Upper lobe of left lung (tissue), 6 donors: Measurements from ENCODE around the gene RASSF6. TPM values are rescaled to one million over a fixed set of nuclear protein-coding genes. Genes with fewer than 3 reads are reported as not detected.

ENCODE experiments used
- ATAC-seq, 2 donors: fragments of 200-7000 bp; cut with Tn5 transposase; one replicate each; pipeline ENCODE4 v1.9.1; 2022; ENCODE audit warnings: mild to moderate bottlenecking in 2 of 2, moderate library complexity in 2 of 2; ENCODE audit not compliant: low FRiP score in 2 of 2
- DNase-seq, 2 donors: peaks; one replicate each; pipeline ENCODE4 v3.0.0-alpha.2; 2019 to 2020
- H3K27ac ChIP-seq, 4 donors: fragments of 200-600 bp; sonication (generic); one replicate each; pipeline ENCODE4 v1.5.1; 2016 to 2019
- H3K27me3 ChIP-seq, 4 donors: fragments of 200-600 bp; sonication (generic); one replicate each; pipeline ENCODE4 v1.5.1; 2017 to 2019
- H3K36me3 ChIP-seq, 4 donors: fragments of 200-600 bp; sonication (generic); one replicate each; pipeline ENCODE4 v1.5.1; 2016 to 2019
- H3K4me1 ChIP-seq, 4 donors: fragments of 200-600 bp; sonication (generic); one replicate each; pipeline ENCODE4 v1.5.1; 2018 to 2019
- H3K4me3 ChIP-seq, 4 donors: fragments of 200-600 bp; sonication (generic); one replicate each; pipeline ENCODE4 v1.5.1; 2017 to 2019; ENCODE audit warnings: mild to moderate bottlenecking in 2 of 4, moderate library complexity in 1 of 4
- H3K9me3 ChIP-seq, 4 donors: fragments of 200-600 bp; sonication (generic); one replicate each; pipeline ENCODE4 v1.5.1; 2018 to 2019
- EP300 ChIP-seq, 4 donors: sonication (generic); formaldehyde crosslinking; IDR thresholded peaks; one replicate each; pipeline ENCODE4 v1.5.1; 2017; ENCODE audit warnings: antibody characterized with exemption in 4 of 4, control low read depth in 2 of 4
- POLR2A ChIP-seq, 4 donors: fragments of 450-650 bp; IDR thresholded peaks; one replicate each; pipeline ENCODE4 v1.5.1; 2016 to 2017; ENCODE audit warnings: antibody characterized with exemption in 4 of 4, mild to moderate bottlenecking in 2 of 4
- POLR2AphosphoS5 ChIP-seq, 2 donors: sonication (generic); formaldehyde crosslinking; IDR thresholded peaks; one replicate each; pipeline ENCODE4 v1.5.1; 2017; ENCODE audit warnings: antibody characterized with exemption in 2 of 2
- WGBS, 2 donors: methylation state at CpG; one replicate each; pipeline ENCODE4 v1.1.5; 2017 to 2018; 5-methylcytosine and 5-hydroxymethylcytosine counted together
- small RNA-seq, 4 donors: library from RNA; depleted of rRNA; stranded (forward); fragments of <200 nt; gene quantifications; one replicate each; pipeline ENCODE3, GENCODE V24; 2016
- total RNA-seq, 6 donors: library from RNA; depleted of rRNA in 4 of 6; stranded (reverse); fragments of >200 nt in 4 of 6; gene quantifications; one replicate each; pipeline versions ENCODE4 v1.1.0 to v1.2.1, GENCODE V29; 2016 to 2021
- TF ChIP-seq, protein P1 (sequence below), 6 experiments: fragments of 450-650 bp in 4 of 6; fragments of 200-600 bp in 2 of 6; sonication (generic) in 2 of 6; IDR thresholded peaks; one replicate each; pipeline ENCODE4 v1.5.1; 2016 to 2019; ENCODE audit warnings: antibody characterized with exemption in 6 of 6
- donor health status: DM: no; HTN: no; CAD: no; lungs with moderate emphysema.
- donor health status: DM: no; HTN: yes; CAD: no; lungs with severe emphysema.

The RASSF6 gene
- total RNA-seq, 6 donors from 2014 or later, result 1.1 to 8.3 (median 1.7) TPM

GRCh38 chr4:73527196-73527595 lies 93.0 kb downstream of the RASSF6 start:
- Histone ChIP-seq H3K4me3 (no peak overlapping the region), H3K36me3 (no peaks in the 10 kb centered on the region), H3K4me1 (no peaks in the 10 kb centered on the region), H3K9me3 (no peaks in the 10 kb centered on the region), H3K27me3 (no peaks in the 10 kb centered on the region), H3K27ac (no peak overlapping the region)
- TF ChIP-seq POLR2A (IDR thresholded peaks at IDR 0.05) (no peak), POLR2AphosphoS5 (IDR thresholded peaks at IDR 0.05) (no peak), EP300 (IDR thresholded peaks at IDR 0.05) (no peak)
- TF ChIP-seq, protein P1, sequence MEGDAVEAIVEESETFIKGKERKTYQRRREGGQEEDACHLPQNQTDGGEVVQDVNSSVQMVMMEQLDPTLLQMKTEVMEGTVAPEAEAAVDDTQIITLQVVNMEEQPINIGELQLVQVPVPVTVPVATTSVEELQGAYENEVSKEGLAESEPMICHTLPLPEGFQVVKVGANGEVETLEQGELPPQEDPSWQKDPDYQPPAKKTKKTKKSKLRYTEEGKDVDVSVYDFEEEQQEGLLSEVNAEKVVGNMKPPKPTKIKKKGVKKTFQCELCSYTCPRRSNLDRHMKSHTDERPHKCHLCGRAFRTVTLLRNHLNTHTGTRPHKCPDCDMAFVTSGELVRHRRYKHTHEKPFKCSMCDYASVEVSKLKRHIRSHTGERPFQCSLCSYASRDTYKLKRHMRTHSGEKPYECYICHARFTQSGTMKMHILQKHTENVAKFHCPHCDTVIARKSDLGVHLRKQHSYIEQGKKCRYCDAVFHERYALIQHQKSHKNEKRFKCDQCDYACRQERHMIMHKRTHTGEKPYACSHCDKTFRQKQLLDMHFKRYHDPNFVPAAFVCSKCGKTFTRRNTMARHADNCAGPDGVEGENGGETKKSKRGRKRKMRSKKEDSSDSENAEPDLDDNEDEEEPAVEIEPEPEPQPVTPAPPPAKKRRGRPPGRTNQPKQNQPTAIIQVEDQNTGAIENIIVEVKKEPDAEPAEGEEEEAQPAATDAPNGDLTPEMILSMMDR (IDR thresholded peaks at IDR 0.05), result no peak
- no peak for DNase-seq
- 88 to 93% methylated on average over 1 of the region's 1 CpG for WGBS, 2 donors
- ATAC-seq, result no peak

DNA sequence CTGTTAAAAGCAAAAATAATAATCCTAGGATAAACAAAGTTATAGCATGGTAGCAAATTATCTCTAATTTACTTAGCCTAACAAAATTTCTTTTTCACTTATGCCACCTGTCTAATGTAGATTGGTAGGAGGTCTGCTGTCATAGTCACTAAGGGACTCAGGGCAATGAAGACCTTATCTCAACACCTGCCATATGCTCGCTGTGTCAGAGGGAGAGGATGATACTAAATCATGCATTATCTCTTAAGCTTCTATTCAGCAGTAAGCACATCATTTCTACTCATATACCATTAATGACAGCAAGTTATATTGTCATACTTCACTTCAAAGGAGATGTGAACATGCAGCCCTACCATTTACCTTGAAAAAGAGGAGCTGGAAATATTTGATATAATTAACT lies 94.6 kb downstream of the RASSF6 start:
- Histone ChIP-seq H3K27ac (no peak overlapping the region), H3K4me1 (no peaks in the 10 kb centered on the region), H3K27me3 (no peaks in the 10 kb centered on the region), H3K4me3 (no peak overlapping the region), H3K9me3 (no peaks in the 10 kb centered on the region), H3K36me3 (no peaks in the 10 kb centered on the region)
- no peak for TF ChIP-seq POLR2AphosphoS5 (IDR thresholded peaks at IDR 0.05)
- no peak for TF ChIP-seq POLR2A (IDR thresholded peaks at IDR 0.05)
- TF ChIP-seq EP300 (IDR thresholded peaks at IDR 0.05), result no peak
- TF ChIP-seq, protein P1 (IDR thresholded peaks at IDR 0.05), result no peak
- WGBS, 2 donors, result 65 to 75% methylated on average over 1 of the region's 1 CpG
- no peak for ATAC-seq
- DNase-seq, result no peak

GRCh38 chr4:73523126-73523525 lies 97.1 kb downstream of the RASSF6 start:
- Histone ChIP-seq H3K27ac (no peak overlapping the region), H3K36me3 (no peaks in the 10 kb centered on the region), H3K4me1 (no peaks in the 10 kb centered on the region), H3K27me3 (no peaks in the 10 kb centered on the region), H3K9me3 (no peaks in the 10 kb centered on the region), H3K4me3 (no peak overlapping the region)
- no peak for DNase-seq
- TF ChIP-seq EP300 (IDR thresholded peaks at IDR 0.05), result no peak
- 87 to 93% methylated on average over 2 of the region's 2 CpGs for WGBS, 2 donors
- no peak for ATAC-seq

Small RNA genes lying within 50 kb of the gene (small RNA-seq; reads per million reads assigned to genes)
- gene AC074250.1, result 0 reads per million in 4 donors

Other genes starting within 250 kb of the RASSF6 start
- gene ALB, start 216.1 kb downstream of the RASSF6 start, total RNA-seq, result 10 to 100 TPM in 2 of 6 donors, 1 to 10 TPM in 1, under 1 TPM in 1, not detected in 2; 0.30 to 44.5 (median 13.7) TPM
- 1 to 10 TPM in 2 of 6 donors, not detected in 4; 1.2 to 2.9 TPM for gene AFP, start 184.2 kb downstream of the RASSF6 start, total RNA-seq
- gene AFM, start 138.7 kb downstream of the RASSF6 start, total RNA-seq, result under 1 TPM in 1 of 6 donors, not detected in 5; 0.20 TPM
- gene CXCL8, start 120.1 kb upstream of the RASSF6 start, total RNA-seq, result 10 to 100 TPM in 3 of 6 donors, 1 to 10 TPM in 3; 3.7 to 35.6 (median 12.2) TPM
- gene CXCL6, start 216.2 kb upstream of the RASSF6 start, total RNA-seq, result 10 to 100 TPM in 1 of 6 donors, 1 to 10 TPM in 1, under 1 TPM in 3, not detected in 1; 0.29 to 19.7 (median 0.71) TPM
- not detected for gene PF4V1, start 232.9 kb upstream of the RASSF6 start, total RNA-seq
- 10 to 100 TPM in 4 of 6 donors, 1 to 10 TPM in 2; 4.3 to 40.0 (median 12.1) TPM for gene CXCL1, start 249.0 kb upstream of the RASSF6 start, total RNA-seq